Activated T-cell treated with anti-CD3 and anti-CD28 coated beads for 48 hours (primary cell): ENCODE results near the gene TTBK1.

Experiments
- DNase-seq: peaks from one replicate; pipeline ENCODE4 v3.0.0-alpha.2; 2020; ENCODE audit warnings: low read depth

The TTBK1 gene

GRCh38 chr6:43223175-43223574, 20.1 kb upstream of the TTBK1 start:
- no peak for DNase-seq

GRCh38 chr6:43226192-43226851, 17.0 kb upstream of the TTBK1 start:
- DNase-seq, result no peak

- DNase-seq, result peak; percentile 81
Observed at GRCh38 chr6:43228951-43229802, 14.1 kb upstream of the TTBK1 start, which contains the start of gene DNPH1. DNPH1 (minus strand) TSS chr6:43229481; CDS start chr6:43229456, 25 bp downstream.

GRCh38 chr6:43229803-43230620, 13.3 kb upstream of the TTBK1 start:
- DNase-seq, result no peak

- no peak for DNase-seq
Observed at GRCh38 chr6:43231053-43231452, 12.2 kb upstream of the TTBK1 start.

GRCh38 chr6:43231735-43232450, 11.4 kb upstream of the TTBK1 start:
- no peak for DNase-seq

GRCh38 chr6:43235841-43236240, 7.4 kb upstream of the TTBK1 start:
- DNase-seq, result no peak

GRCh38 chr6:43239054-43239453, 4.2 kb upstream of the TTBK1 start:
- DNase-seq, result no peak

- no peak for DNase-seq
Observed at GRCh38 chr6:43240950-43241349, 2.3 kb upstream of the TTBK1 start.

GRCh38 chr6:43241446-43241845, 1.8 kb upstream of the TTBK1 start:
- no peak for DNase-seq

GRCh38 chr6:43243664-43244321, 512 bp downstream of the TTBK1 start:
- DNase-seq, result no peak

GRCh38 chr6:43246301-43247113, 3.2 kb downstream of the TTBK1 start:
- DNase-seq, result no peak

- peak; percentile 81 for DNase-seq
Observed at GRCh38 chr6:43247114-43247999, 4.1 kb downstream of the TTBK1 start.

- DNase-seq, result no peak
Observed at GRCh38 chr6:43248101-43248500, 4.8 kb downstream of the TTBK1 start.

- DNase-seq, result no peak
Observed at GRCh38 chr6:43248791-43249190, 5.5 kb downstream of the TTBK1 start.

- DNase-seq, result no peak
Observed at GRCh38 chr6:43250992-43251373, 7.7 kb downstream of the TTBK1 start.

GRCh38 chr6:43253401-43253800, 10.1 kb downstream of the TTBK1 start:
- DNase-seq, result no peak

- no peak for DNase-seq
Observed at GRCh38 chr6:43254138-43254817, 11.0 kb downstream of the TTBK1 start.

- no peak for DNase-seq
Observed at GRCh38 chr6:43254846-43255245, 11.6 kb downstream of the TTBK1 start.
